ENCODE measurements around the gene EEPD1. TPM values are rescaled to one million over a fixed set of nuclear protein-coding genes. Genes with fewer than 3 reads are reported as not detected.

Gene EEPD1
- total RNA-seq, 1 donor from 2014 or later, result 9.8 TPM

DNA sequence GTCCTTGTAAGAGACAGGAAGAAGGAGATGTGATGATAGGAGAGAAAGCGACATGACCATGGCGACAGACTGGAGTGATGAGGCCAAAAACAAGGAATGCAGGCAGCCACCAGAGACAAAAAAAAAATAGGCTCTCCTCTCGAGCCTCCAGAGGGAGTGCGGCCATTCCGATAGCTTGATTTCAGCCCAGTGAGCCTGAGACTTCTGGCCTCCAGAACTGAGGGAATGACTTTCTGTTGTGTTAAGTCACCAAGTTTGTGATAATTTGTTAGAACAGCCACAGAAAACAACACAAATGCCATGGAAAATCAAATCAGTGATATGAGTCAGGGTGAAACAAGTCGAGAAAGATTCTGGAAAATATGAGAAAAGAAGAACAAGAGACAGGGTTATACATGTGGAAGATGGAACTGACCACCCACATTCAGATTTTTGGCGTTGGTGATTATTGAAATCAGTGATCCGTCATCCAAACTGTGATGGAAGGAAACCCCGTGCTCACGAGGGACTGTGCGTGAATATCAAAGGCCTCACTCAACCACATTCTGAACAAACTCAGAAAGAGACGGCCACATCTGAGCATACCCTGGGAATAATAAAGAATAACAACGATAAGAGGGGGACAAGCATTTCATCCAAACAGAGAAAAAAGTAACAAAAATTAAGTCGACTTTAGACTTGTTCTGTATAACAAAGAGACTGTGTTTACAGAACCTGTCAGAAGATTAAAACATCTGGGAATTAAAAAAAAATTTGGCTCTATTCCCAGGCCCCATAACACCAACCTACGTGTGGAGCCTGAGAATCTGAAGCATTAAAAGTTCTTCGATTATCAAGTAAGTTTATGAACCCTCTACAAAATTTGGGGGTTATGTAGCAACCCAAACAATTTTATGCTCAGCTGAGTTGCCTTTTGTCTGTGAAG, 72.1 kb downstream of the EEPD1 start:
- H3K27ac ChIP-seq, result no peak overlapping the region
- H3K9me3 ChIP-seq, result no peaks in the 10 kb centered on the region
- TF ChIP-seq, protein P1, sequence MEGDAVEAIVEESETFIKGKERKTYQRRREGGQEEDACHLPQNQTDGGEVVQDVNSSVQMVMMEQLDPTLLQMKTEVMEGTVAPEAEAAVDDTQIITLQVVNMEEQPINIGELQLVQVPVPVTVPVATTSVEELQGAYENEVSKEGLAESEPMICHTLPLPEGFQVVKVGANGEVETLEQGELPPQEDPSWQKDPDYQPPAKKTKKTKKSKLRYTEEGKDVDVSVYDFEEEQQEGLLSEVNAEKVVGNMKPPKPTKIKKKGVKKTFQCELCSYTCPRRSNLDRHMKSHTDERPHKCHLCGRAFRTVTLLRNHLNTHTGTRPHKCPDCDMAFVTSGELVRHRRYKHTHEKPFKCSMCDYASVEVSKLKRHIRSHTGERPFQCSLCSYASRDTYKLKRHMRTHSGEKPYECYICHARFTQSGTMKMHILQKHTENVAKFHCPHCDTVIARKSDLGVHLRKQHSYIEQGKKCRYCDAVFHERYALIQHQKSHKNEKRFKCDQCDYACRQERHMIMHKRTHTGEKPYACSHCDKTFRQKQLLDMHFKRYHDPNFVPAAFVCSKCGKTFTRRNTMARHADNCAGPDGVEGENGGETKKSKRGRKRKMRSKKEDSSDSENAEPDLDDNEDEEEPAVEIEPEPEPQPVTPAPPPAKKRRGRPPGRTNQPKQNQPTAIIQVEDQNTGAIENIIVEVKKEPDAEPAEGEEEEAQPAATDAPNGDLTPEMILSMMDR (IDR thresholded peaks at IDR 0.05), result no peak
- TF ChIP-seq POLR2AphosphoS5 (IDR thresholded peaks at IDR 0.05; ENCODE audit: insufficient read depth in 1 of 2, low read depth in 1 of 2), result no peak
- TF ChIP-seq POLR2A (IDR thresholded peaks at IDR 0.05), result no peak
- no peaks in the 10 kb centered on the region for H3K4me1 ChIP-seq
- no peak for DNase-seq (ENCODE audit: extremely low spot score in 2 of 2)
- no peaks in the 10 kb centered on the region for H3K36me3 ChIP-seq
- intact Hi-C loops (cut with DNase I), result no loop called here
- H3K4me3 ChIP-seq, result no peak overlapping the region
- H3K27me3 ChIP-seq, result no peaks in the 10 kb centered on the region

DNA sequence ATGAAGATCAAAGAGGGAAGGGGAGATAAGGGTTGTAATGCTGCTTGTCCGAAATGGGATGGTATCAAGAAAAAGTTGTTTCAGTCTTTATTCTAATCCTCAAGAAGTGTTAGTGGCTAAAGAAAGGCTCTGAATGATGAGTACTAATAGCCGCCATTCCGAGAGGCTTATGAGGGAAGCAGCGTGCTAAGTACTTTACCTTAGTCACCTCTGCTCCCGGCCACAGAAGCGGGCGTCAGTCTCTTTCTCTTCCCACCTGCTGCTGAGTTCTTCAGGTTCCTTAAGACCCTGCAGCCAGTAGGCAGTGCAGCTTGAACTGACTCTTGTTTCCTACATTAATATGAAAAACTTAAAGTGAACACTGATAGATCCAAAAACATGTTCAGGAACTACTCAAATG, 73.1 kb downstream of the EEPD1 start:
- no peak overlapping the region for H3K27ac ChIP-seq
- H3K9me3 ChIP-seq, result no peaks in the 10 kb centered on the region
- intact Hi-C loops (cut with DNase I), result no loop called here
- H3K4me1 ChIP-seq, result no peaks in the 10 kb centered on the region
- no peaks in the 10 kb centered on the region for H3K27me3 ChIP-seq
- no peak for DNase-seq (ENCODE audit: extremely low spot score in 2 of 2)
- H3K36me3 ChIP-seq, result no peaks in the 10 kb centered on the region
- no peak overlapping the region for H3K4me3 ChIP-seq
- TF ChIP-seq POLR2A (IDR thresholded peaks at IDR 0.05) (no peak), POLR2AphosphoS5 (IDR thresholded peaks at IDR 0.05; ENCODE audit: insufficient read depth in 1 of 2, low read depth in 1 of 2) (no peak)
- TF ChIP-seq, protein P1 (IDR thresholded peaks at IDR 0.05), result no peak

DNA sequence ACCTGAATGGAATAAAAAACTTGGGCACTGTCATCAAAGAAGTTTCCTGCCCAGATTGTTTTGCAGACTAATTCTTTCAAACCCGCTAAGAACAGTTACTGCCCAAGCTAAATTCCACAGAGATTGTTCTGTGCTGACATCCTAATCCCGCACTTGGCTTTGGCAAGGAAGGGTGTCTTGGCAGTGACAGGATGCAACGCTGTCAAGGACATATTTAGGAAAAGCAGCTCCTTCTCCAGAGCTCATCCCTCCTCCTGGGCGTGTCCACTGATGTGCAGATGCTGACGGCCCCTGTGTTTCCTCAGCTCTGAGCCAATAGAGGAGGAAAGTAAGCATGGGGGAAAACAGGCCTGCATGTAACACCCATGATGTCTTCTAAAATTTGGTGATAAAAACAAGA, 74.2 kb downstream of the EEPD1 start:
- Histone ChIP-seq H3K9me3 (no peaks in the 10 kb centered on the region), H3K36me3 (no peaks in the 10 kb centered on the region), H3K27ac (peak overlapping the region; percentile 7), H3K4me1 (no peaks in the 10 kb centered on the region), H3K27me3 (no peaks in the 10 kb centered on the region), H3K4me3 (no peak overlapping the region)
- intact Hi-C loops (cut with DNase I), result no loop called here
- no peak for DNase-seq (ENCODE audit: extremely low spot score in 2 of 2)
- TF ChIP-seq, protein P1 (IDR thresholded peaks at IDR 0.05), result no peak
- peak in 1 of 2 donors; percentile 80 for TF ChIP-seq POLR2AphosphoS5 (IDR thresholded peaks at IDR 0.05; ENCODE audit: insufficient read depth in 1 of 2, low read depth in 1 of 2)

DNA sequence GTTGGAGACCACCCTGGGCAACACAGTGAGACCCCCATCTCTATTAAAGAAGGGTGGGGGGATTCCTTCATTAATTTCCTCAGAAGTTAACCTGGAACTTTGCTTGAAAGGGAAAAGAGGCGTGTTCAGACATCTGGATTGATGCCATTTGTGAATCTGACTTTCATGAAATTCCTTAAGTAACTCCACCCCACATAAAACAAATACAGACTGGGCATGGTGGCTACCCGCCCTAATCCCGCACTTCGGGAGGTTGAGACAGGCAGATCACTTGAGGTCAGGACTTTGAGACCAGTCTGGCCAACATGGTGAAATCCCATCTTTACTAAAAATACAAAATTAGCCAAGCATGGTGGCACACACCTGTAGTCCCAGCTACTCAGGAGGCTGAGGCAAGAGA, 75.0 kb downstream of the EEPD1 start:
- Histone ChIP-seq H3K9me3 (no peaks in the 10 kb centered on the region), H3K4me1 (no peaks in the 10 kb centered on the region), H3K4me3 (no peak overlapping the region), H3K27ac (peak overlapping the region; percentile 7), H3K36me3 (no peaks in the 10 kb centered on the region), H3K27me3 (no peaks in the 10 kb centered on the region)
- intact Hi-C loops (cut with DNase I), result no loop called here
- TF ChIP-seq POLR2A (IDR thresholded peaks at IDR 0.05) (no peak), POLR2AphosphoS5 (IDR thresholded peaks at IDR 0.05; ENCODE audit: insufficient read depth in 1 of 2, low read depth in 1 of 2) (no peak)
- TF ChIP-seq, protein P1 (IDR thresholded peaks at IDR 0.05), result no peak
- no peak for DNase-seq (ENCODE audit: extremely low spot score in 2 of 2)

DNA sequence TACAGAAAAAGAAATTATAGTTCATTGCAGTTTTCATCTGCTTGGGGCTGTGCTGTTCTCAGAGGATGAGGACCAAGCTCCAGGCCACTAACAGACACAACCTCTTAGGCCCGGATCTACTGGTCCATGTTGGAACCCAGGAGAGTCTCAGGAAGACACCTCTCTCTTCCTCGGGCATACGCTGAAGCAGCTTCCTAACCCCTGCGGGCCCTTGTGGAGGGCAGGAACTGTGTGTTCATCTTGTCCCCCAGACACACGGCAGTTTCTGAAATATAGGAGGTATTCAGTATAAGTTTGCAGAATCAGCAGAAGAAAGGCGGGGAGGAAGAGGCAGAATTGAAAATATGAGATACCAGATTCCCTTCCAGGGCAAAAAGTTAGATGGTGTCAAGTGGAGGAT, 78.4 kb downstream of the EEPD1 start:
- DNase-seq (ENCODE audit: extremely low spot score in 2 of 2), result no peak
- no peaks in the 10 kb centered on the region for H3K27me3 ChIP-seq
- no peaks in the 10 kb centered on the region for H3K36me3 ChIP-seq
- H3K27ac ChIP-seq, result no peak overlapping the region
- TF ChIP-seq, protein P1 (IDR thresholded peaks at IDR 0.05), result no peak
- TF ChIP-seq POLR2AphosphoS5 (IDR thresholded peaks at IDR 0.05; ENCODE audit: insufficient read depth in 1 of 2, low read depth in 1 of 2), result no peak
- TF ChIP-seq POLR2A (IDR thresholded peaks at IDR 0.05), result no peak
- no peaks in the 10 kb centered on the region for H3K4me1 ChIP-seq
- intact Hi-C loops (cut with DNase I), result no loop called here
- H3K9me3 ChIP-seq, result no peaks in the 10 kb centered on the region
- H3K4me3 ChIP-seq, result no peak overlapping the region
